GM18870 (cell line): ENCODE measurements around the gene TSPAN31.

Experiments used
- ATAC-seq: cut with Tn5 transposase; IDR thresholded peaks from one replicate; pipeline ENCODE4 v1.9.1; 2021; ENCODE audit warnings: moderate library complexity; ENCODE audit not compliant: unreplicated experiment

TSPAN31 gene

GRCh38 chr12:57782243-57782607 lies 37.4 kb downstream of the TSPAN31 start:
- no peak for ATAC-seq

- peak; percentile 63 for ATAC-seq
Observed at GRCh38 chr12:57782608-57783465, 38.0 kb downstream of the TSPAN31 start, which contains the start of gene TSFM. TSFM (plus strand) TSS chr12:57782787; CDS start chr12:57782802, 15 bp downstream.

GRCh38 chr12:57783466-57783801 lies 38.6 kb downstream of the TSPAN31 start:
- ATAC-seq, result no peak

- ATAC-seq, result no peak
Observed at GRCh38 chr12:57783861-57784260, 39.0 kb downstream of the TSPAN31 start.

- ATAC-seq, result no peak
Observed at GRCh38 chr12:57793920-57794319, 49.1 kb downstream of the TSPAN31 start.

GRCh38 chr12:57795354-57795753 lies 50.5 kb downstream of the TSPAN31 start:
- ATAC-seq, result no peak

GRCh38 chr12:57796996-57797395 lies 52.2 kb downstream of the TSPAN31 start:
- no peak for ATAC-seq

GRCh38 chr12:57797933-57798332 lies 53.1 kb downstream of the TSPAN31 start:
- ATAC-seq, result no peak
